Progenitor cell of endocrine pancreas (in vitro differentiated cells): Measurements from ENCODE around the gene C1QTNF3. TPM values are rescaled to one million over a fixed set of nuclear protein-coding genes. Genes with fewer than 3 reads are reported as not detected.

ENCODE experiments used
- DNase-seq: peaks from one replicate; pipeline ENCODE4 v3.0.0; 2021; ENCODE audit warnings: low spot score; ENCODE audit not compliant: unreplicated experiment
- H3K27ac Mint-ChIP-seq: 2 replicates; pipeline ENCODE4 v1.8.0; 2021; ENCODE audit warnings: mild to moderate bottlenecking, moderate library complexity, mixed read lengths
- H3K27me3 Mint-ChIP-seq: 2 replicates; pipeline ENCODE4 v1.8.0; 2021; ENCODE audit warnings: mixed read lengths
- H3K36me3 Mint-ChIP-seq: 2 replicates; pipeline ENCODE4 v1.8.0; 2022; ENCODE audit warnings: mixed read lengths; ENCODE audit not compliant: insufficient read depth
- H3K4me1 Mint-ChIP-seq: 2 replicates; pipeline ENCODE4 v1.8.0; 2021; ENCODE audit warnings: low read depth, mixed read lengths
- H3K4me3 Mint-ChIP-seq: 2 replicates; pipeline ENCODE4 v1.8.0; 2021; ENCODE audit warnings: low read depth, mild to moderate bottlenecking, moderate library complexity, mixed read lengths
- H3K9me3 Mint-ChIP-seq: 2 replicates; pipeline ENCODE4 v1.8.0; 2021; ENCODE audit warnings: low read depth, mixed read lengths
- total RNA-seq: library from RNA; stranded (reverse); gene quantifications from 2 replicates; pipeline ENCODE4 v1.2.1, GENCODE V29; 2021
- TF ChIP-seq, protein P1 (sequence below): fragments of 200-600 bp; sonication (generic); IDR thresholded peaks from one replicate; pipeline ENCODE4 v1.5.0; 2021; ENCODE audit warnings: antibody characterized with exemption, mild to moderate bottlenecking; ENCODE audit not compliant: unreplicated experiment

C1QTNF3 gene
- total RNA-seq, 1 donor from 2014 or later = 9.6 TPM

DNA sequence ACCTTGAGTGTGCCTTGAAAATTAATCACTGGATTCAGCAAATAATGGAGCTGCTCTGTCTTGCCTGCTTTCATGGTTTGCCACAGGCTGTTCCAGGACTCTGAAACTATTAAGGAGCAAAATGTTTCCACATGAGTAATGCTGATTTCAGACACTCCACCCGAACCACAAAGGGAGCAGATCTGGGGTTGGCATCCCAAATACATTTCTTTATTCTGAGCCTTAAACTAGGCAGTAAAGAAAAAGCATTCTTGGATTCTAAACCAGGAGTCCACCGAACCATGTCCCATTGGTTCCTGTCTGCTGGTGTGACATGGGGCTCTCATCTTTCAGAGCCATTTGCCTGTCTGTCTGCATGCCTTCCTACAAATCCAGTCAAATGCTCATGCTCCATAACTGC lies 10.1 kb upstream of the C1QTNF3 start:
- Mint-ChIP-seq H3K9me3 (no peaks in the 10 kb centered on the region), H3K4me3 (no peak overlapping the region), H3K4me1 (no peaks in the 10 kb centered on the region), H3K27me3 (no peaks in the 10 kb centered on the region), H3K36me3 (peaks cover 20% of the 10 kb centered on the region), H3K27ac (no peak overlapping the region)
- TF ChIP-seq, protein P1, sequence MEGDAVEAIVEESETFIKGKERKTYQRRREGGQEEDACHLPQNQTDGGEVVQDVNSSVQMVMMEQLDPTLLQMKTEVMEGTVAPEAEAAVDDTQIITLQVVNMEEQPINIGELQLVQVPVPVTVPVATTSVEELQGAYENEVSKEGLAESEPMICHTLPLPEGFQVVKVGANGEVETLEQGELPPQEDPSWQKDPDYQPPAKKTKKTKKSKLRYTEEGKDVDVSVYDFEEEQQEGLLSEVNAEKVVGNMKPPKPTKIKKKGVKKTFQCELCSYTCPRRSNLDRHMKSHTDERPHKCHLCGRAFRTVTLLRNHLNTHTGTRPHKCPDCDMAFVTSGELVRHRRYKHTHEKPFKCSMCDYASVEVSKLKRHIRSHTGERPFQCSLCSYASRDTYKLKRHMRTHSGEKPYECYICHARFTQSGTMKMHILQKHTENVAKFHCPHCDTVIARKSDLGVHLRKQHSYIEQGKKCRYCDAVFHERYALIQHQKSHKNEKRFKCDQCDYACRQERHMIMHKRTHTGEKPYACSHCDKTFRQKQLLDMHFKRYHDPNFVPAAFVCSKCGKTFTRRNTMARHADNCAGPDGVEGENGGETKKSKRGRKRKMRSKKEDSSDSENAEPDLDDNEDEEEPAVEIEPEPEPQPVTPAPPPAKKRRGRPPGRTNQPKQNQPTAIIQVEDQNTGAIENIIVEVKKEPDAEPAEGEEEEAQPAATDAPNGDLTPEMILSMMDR = no peak
- DNase-seq = no peak

DNA sequence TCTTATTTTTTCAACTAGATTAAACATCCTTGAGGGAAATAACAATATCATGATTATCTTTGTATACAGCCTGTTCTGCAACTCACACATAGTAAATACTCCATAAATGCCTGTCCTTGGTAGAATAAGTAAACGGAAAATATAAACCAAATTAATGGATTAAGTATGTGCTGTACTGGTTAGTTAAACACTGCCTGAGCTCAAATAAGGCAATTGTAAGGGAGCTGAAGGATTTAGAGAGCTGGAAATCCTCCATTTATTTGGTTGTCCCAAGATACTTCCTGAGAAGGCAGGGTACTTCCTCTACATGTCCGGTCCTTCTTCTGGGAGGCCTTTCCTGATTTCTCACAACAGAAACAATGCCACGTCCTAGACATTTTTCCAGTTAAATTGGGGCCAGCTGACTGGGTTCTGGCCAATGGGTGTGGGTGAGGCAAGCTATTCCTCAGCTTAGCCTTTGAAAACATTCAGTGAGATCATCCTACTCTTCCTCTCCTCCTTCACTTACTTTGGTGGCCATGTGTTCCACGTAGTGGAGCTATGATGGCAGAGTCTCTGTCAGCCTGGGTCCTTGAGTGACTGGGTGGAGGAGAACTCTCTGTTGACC lies 8.5 kb upstream of the C1QTNF3 start:
- Mint-ChIP-seq H3K36me3 (peaks cover 16% of the 10 kb centered on the region), H3K9me3 (no peaks in the 10 kb centered on the region), H3K27me3 (no peaks in the 10 kb centered on the region), H3K4me1 (no peaks in the 10 kb centered on the region), H3K4me3 (no peak overlapping the region), H3K27ac (no peak overlapping the region)
- DNase-seq = no peak
- TF ChIP-seq, protein P1 = no peak

DNA sequence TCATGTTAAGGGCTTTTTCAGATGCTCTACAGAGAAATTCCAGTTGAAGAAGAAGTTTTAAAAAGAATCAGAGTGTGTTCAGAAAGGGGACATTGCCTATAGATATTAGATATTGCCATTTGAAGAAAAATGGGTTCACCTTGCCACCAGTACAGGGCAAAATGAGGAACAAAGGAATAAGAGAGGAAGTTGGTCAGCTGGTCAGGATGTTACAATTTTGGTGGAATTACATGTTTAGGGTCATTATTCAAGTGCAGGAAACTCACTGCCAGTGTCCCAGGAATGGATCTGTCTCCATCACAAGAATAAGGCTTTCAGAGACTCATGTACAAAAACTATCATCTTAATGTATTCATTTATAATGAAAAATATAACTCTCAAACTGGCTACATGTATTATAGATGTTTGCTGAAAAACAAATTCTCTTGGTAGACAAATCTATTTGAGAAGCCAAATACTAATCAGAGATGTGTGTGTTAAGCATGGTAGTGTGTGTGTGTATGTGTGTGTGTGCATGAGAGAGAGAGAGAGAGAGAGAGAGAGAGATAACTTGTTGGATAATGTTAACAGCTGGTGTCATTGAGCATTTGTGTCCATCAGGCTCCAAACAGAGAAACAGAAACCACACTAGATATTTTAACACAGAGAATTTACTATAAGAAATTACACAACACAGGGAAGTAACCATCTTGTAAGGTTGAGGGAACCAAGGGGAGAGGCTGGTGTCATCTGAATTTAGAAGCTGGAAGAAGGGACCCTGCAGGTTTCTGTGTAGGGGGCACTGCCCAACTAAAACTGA lies 5.0 kb upstream of the C1QTNF3 start:
- Mint-ChIP-seq H3K4me3 (no peak overlapping the region), H3K9me3 (no peaks in the 10 kb centered on the region), H3K4me1 (peaks cover 3% of the 10 kb centered on the region), H3K36me3 (peaks cover 16% of the 10 kb centered on the region), H3K27ac (no peak overlapping the region), H3K27me3 (no peaks in the 10 kb centered on the region)
- DNase-seq = no peak
- TF ChIP-seq, protein P1 = no peak

DNA sequence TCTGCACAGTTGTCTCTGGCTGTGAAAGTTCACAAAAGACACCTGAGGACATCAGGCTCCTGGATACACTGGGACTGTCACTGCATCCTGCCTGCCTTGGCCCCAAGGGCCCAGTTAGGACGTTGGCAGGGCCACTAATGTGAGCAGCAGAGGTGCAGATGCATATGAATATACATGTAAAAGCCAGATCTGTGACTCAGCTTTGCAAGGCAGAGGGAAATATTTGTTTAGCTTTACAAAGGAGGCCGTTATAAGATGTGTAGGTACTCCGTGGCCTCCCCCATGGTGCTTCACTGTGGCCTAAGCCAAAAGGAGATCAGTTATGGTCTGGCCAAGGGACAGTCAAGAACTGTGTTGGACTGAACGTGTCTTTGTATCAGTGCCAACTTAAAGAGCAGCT lies 4.1 kb upstream of the C1QTNF3 start:
- no peaks in the 10 kb centered on the region for H3K9me3 Mint-ChIP-seq
- H3K36me3 Mint-ChIP-seq = peaks cover 16% of the 10 kb centered on the region
- TF ChIP-seq, protein P1 = no peak
- peaks cover 3% of the 10 kb centered on the region for H3K4me1 Mint-ChIP-seq
- DNase-seq = no peak
- no peak overlapping the region for H3K27ac Mint-ChIP-seq
- H3K27me3 Mint-ChIP-seq = no peaks in the 10 kb centered on the region
- H3K4me3 Mint-ChIP-seq = no peak overlapping the region

DNA sequence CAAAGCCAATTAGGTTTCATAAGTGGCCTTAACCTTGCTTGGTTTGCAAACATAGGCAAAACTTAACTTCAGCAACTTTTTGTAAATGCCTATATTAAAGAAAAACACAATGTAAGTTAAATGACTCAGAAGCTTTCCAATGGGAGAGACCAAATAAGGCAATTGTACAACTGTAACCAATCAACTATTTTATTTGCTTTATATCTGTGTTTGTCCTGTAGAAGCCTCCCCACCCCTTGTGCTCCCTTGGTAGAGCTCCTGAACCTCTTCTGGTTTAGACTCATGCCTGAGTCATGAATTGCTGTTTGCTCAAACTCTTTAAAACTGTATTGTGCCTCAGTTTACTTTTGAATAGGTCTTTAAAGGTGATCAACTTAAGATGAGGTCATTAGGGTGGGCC lies 3.0 kb upstream of the C1QTNF3 start:
- Mint-ChIP-seq H3K9me3 (no peaks in the 10 kb centered on the region), H3K27me3 (no peaks in the 10 kb centered on the region), H3K4me3 (no peak overlapping the region), H3K27ac (peak overlapping the region; percentile 22), H3K4me1 (peaks cover 3% of the 10 kb centered on the region), H3K36me3 (peaks cover 9% of the 10 kb centered on the region)
- TF ChIP-seq, protein P1 = no peak
- DNase-seq = no peak
